Measurements from ENCODE around the gene SMIM23. TPM values are rescaled to one million over a fixed set of nuclear protein-coding genes. Genes with fewer than 3 reads are reported as not detected.

The SMIM23 gene
- total and polyA plus RNA-seq, 2 of the 4 experiments (the other 2 are of a cell fraction), result not detected

GRCh38 chr5:171810227-171810626 is 24.6 kb downstream of the SMIM23 start:
- Histone ChIP-seq H3K4me3 (ENCODE audit: insufficient read depth, low read depth, low read length) (no peak overlapping the region), H3K27ac (ENCODE audit: insufficient read depth, low read length) (no peak overlapping the region), H4K5ac (ENCODE audit: low read depth, low read length) (no peak overlapping the region), H3K4ac (ENCODE audit: low read depth, low read length) (no peak overlapping the region), H3K4me2 (ENCODE audit: low read depth, low read length) (no peak overlapping the region), H3K27me3 (ENCODE audit: control insufficient read depth, insufficient read depth, low read length) (peaks cover 18% of the 10 kb centered on the region), H3K36me3 (ENCODE audit: control insufficient read depth, insufficient read depth, low read length) (no peaks in the 10 kb centered on the region), H2BK20ac (ENCODE audit: low read depth, low read length) (no peak overlapping the region), H2AK5ac (ENCODE audit: low read depth, low read length) (no peak overlapping the region), H3K18ac (ENCODE audit: low read depth, low read length) (no peak overlapping the region), H3K4me1 (ENCODE audit: control insufficient read depth, insufficient read depth, low read length) (no peaks in the 10 kb centered on the region), H3K79me1 (ENCODE audit: low read depth in 1 of 2, low read length in 2 of 2) (no peaks in the 10 kb centered on the region), H2BK5ac (ENCODE audit: low read depth, low read length, poor library complexity, severe bottlenecking) (no peak overlapping the region), H4K20me1 (ENCODE audit: insufficient read depth, low read length) (no peaks in the 10 kb centered on the region), H2BK120ac (ENCODE audit: low read depth, low read length) (no peak overlapping the region), H2AK9ac (replicated peaks; ENCODE audit: low read depth, low read length, poor library complexity) (no peak overlapping the region), H3K9me3 (ENCODE audit: control insufficient read depth, insufficient read depth, low read length) (no peaks in the 10 kb centered on the region), H3K9ac (ENCODE audit: low read depth, low read length) (no peak overlapping the region), H2AFZ (replicated peaks; ENCODE audit: low read length, poor library complexity) (no peak overlapping the region), H4K91ac (ENCODE audit: insufficient read depth, low read depth, low read length) (no peak overlapping the region), H2BK15ac (ENCODE audit: low read depth, low read length) (no peak overlapping the region), H3K9me1 (ENCODE audit: insufficient read depth, low read length) (no peaks in the 10 kb centered on the region), H4K8ac (ENCODE audit: low read depth in 2 of 2, low read length in 2 of 2) (no peak overlapping the region), H3K14ac (replicated peaks; ENCODE audit: low read depth, low read length) (no peak overlapping the region), H3K56ac (ENCODE audit: extremely low read depth, insufficient read depth, low read length) (no peak overlapping the region), H3K23ac (ENCODE audit: low read depth, low read length) (no peak overlapping the region)
- no CpG with 5 or more reads among the region's 11 CpGs for WGBS, 2 experiments (ENCODE audit: extremely low coverage in 2 of 2, insufficient read length in 1 of 2)
- TF ChIP-seq ELK1 (IDR thresholded peaks at IDR 0.05; ENCODE audit: borderline replicate concordance, low read depth, low read length), result no peak
- TF ChIP-seq POLR2A (IDR thresholded peaks at IDR 0.05; ENCODE audit: low read depth, low read length), result no peak
- TF ChIP-seq MAFK (IDR thresholded peaks at IDR 0.05; ENCODE audit: low read depth, low read length), result no peak
- TF ChIP-seq MAZ (IDR thresholded peaks at IDR 0.05; ENCODE audit: borderline replicate concordance, low read depth, low read length), result no peak
- TF ChIP-seq CTCF (conservative IDR thresholded peaks at IDR 0.05; ENCODE audit: low read depth, low read length), result no peak
- no peak for TF ChIP-seq FOS (IDR thresholded peaks at IDR 0.05; ENCODE audit: low read depth, low read length)
- TF ChIP-seq SMC3 (IDR thresholded peaks at IDR 0.05; ENCODE audit: low read depth, low read length), result no peak
- TF ChIP-seq MXI1 (IDR thresholded peaks at IDR 0.05; ENCODE audit: borderline replicate concordance, low read depth, low read length), result no peak
- TF ChIP-seq CHD1 (IDR thresholded peaks at IDR 0.05; ENCODE audit: low read depth, low read length), result no peak
- no peak for TF ChIP-seq USF2 (IDR thresholded peaks at IDR 0.05; ENCODE audit: low read depth, low read length)
- TF ChIP-seq NFE2L2 (IDR thresholded peaks at IDR 0.05; ENCODE audit: low read depth, low read length), result no peak
- no peak for TF ChIP-seq CEBPB (IDR thresholded peaks at IDR 0.05; ENCODE audit: low read depth, low read length)
- intact Hi-C loops (cut with micrococcal nuclease) (no loop called here), dilution Hi-C loops (cut with HindIII; ENCODE audit: low sequenced_read_pairs, unreplicated experiment) (no loop called here), in situ Hi-C loops (cut with MboI; ENCODE audit: low sequenced_read_pairs) (no loop called here)
- DNase-seq (no peak), ATAC-seq (ENCODE audit: low read depth) (no peak)
- ChIA-PET CTCF (no interaction called here), POLR2A (ENCODE audit: unreplicated experiment) (no interaction called here)
- no TSS peak for BruUV-seq (replicated peaks)
